ENCODE measurements around the gene DYNLT2.

Gene DYNLT2

DNA sequence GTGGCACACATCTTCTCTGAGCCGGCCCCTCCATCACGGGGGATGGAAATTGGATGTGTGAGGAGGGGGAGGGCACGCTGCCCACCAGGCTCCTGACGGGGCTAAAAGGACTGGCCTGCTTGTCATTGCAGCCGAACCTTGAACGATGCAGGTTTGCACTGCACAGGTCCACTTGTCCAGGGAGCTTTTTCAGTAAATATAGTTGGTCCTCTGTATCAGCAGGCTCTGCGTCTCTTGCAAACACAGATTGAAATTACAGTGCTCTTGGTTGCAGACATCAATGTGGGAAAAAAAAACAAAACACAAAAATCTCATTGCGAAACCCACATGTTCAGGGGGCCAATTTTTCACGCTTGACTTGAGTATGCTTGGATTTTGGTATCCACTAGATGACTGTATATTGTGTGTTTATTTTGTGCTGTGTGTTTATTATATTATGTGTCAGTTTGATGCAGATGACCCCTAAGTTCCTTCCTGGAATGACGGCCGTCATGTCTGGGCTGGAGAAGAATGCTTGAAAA is 29.3 kb upstream of the DYNLT2 start:
- no peak overlapping the region for H3K4me3 Mint-ChIP-seq
- DNase-seq, result no peak
- H3K27ac Mint-ChIP-seq, result no peak overlapping the region
- peaks cover 7% of the 10 kb centered on the region for H3K9me3 Mint-ChIP-seq
- H3K36me3 Mint-ChIP-seq (ENCODE audit: low read depth), result peaks cover 47% of the 10 kb centered on the region
- H3K27me3 Mint-ChIP-seq (ENCODE audit: low read depth, poor library complexity), result peaks cover 4% of the 10 kb centered on the region
- TF ChIP-seq CTCF (IDR thresholded peaks at IDR 0.05), result no peak
- H3K4me1 Mint-ChIP-seq, result no peaks in the 10 kb centered on the region

GRCh38 chr6:169779896-169780295 is 28.5 kb upstream of the DYNLT2 start:
- H3K9me3 Mint-ChIP-seq, result peaks cover 7% of the 10 kb centered on the region
- no peaks in the 10 kb centered on the region for H3K4me1 Mint-ChIP-seq
- peaks cover 4% of the 10 kb centered on the region for H3K27me3 Mint-ChIP-seq (ENCODE audit: low read depth, poor library complexity)
- peaks cover 47% of the 10 kb centered on the region for H3K36me3 Mint-ChIP-seq (ENCODE audit: low read depth)
- H3K27ac Mint-ChIP-seq, result no peak overlapping the region
- DNase-seq, result no peak
- H3K4me3 Mint-ChIP-seq, result no peak overlapping the region
- no peak for TF ChIP-seq CTCF (IDR thresholded peaks at IDR 0.05)

DNA sequence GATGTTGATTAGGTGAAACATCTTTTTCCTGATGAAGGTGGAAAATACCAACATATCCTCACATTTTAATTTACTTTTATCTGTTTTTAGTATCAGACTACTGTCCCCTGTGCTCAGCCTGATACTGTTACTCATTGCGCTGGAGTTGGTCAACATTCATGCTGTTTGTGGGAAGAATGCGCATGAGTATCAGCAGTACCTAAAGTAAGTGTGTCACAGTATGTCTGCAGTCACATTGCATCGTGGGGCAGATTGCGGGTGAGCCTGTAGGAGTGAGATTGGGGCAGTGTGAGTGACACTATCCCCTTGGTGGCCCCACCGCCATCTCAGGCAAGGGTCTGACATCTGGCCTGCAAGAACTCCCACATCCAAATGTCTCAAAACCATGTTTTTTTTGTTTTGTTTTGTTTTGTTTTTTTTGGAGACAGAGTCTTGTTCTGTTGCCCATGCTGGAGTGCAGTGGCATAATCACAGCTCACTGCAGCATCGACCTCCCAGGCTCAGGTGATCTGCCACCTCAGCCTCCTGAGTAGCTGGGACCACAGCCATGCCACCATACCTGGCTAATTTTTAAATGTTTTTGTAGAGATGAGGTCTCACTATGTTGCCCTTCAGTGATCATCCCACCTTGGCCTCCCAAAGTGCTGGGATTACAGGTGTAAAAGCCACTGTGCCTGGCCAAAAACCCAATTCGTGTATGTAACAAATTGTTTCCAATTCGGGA is 27.9 kb upstream of the DYNLT2 start:
- Mint-ChIP-seq H3K4me1 (no peaks in the 10 kb centered on the region), H3K36me3 (ENCODE audit: low read depth) (peaks cover 47% of the 10 kb centered on the region), H3K4me3 (no peak overlapping the region), H3K27me3 (ENCODE audit: low read depth, poor library complexity) (peaks cover 4% of the 10 kb centered on the region), H3K27ac (no peak overlapping the region), H3K9me3 (peaks cover 7% of the 10 kb centered on the region)
- TF ChIP-seq CTCF (IDR thresholded peaks at IDR 0.05), result no peak
- no peak for DNase-seq

DNA sequence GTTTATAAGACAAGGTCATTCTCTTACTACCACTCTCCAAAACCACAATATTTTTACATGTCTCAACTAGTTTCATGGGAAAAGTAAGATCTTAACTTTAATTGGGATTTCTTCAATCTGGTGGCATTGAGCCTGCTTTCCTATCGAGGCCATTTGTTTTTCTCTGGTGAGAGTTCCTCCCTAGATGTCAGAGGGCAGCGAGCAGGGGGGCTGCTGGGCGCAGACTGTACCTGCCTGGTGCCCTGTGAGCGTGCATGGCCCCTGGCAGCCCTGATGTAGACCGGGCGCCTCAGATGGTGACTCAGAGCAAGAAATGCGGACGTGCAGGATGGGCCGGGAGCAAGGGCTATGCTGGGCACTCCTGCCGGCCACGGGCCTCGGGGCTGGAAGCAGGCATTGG is 27.3 kb upstream of the DYNLT2 start:
- peak overlapping the region; percentile 13 for H3K27ac Mint-ChIP-seq
- H3K27me3 Mint-ChIP-seq (ENCODE audit: low read depth, poor library complexity), result peaks cover under 1% of the 10 kb centered on the region
- H3K9me3 Mint-ChIP-seq, result peaks cover 7% of the 10 kb centered on the region
- peaks cover 40% of the 10 kb centered on the region for H3K36me3 Mint-ChIP-seq (ENCODE audit: low read depth)
- no peak for DNase-seq
- H3K4me1 Mint-ChIP-seq, result no peaks in the 10 kb centered on the region
- H3K4me3 Mint-ChIP-seq, result no peak overlapping the region
- TF ChIP-seq CTCF (IDR thresholded peaks at IDR 0.05), result no peak

- peaks cover 5% of the 10 kb centered on the region for H3K9me3 Mint-ChIP-seq
- no peak for TF ChIP-seq CTCF (IDR thresholded peaks at IDR 0.05)
- H3K27ac Mint-ChIP-seq, result no peak overlapping the region
- H3K4me3 Mint-ChIP-seq, result no peak overlapping the region
- peaks cover 36% of the 10 kb centered on the region for H3K36me3 Mint-ChIP-seq (ENCODE audit: low read depth)
- H3K4me1 Mint-ChIP-seq, result no peaks in the 10 kb centered on the region
- no peaks in the 10 kb centered on the region for H3K27me3 Mint-ChIP-seq (ENCODE audit: low read depth, poor library complexity)
- DNase-seq, result no peak
Observed at GRCh38 chr6:169777896-169778295, 26.5 kb upstream of the DYNLT2 start.

DNA sequence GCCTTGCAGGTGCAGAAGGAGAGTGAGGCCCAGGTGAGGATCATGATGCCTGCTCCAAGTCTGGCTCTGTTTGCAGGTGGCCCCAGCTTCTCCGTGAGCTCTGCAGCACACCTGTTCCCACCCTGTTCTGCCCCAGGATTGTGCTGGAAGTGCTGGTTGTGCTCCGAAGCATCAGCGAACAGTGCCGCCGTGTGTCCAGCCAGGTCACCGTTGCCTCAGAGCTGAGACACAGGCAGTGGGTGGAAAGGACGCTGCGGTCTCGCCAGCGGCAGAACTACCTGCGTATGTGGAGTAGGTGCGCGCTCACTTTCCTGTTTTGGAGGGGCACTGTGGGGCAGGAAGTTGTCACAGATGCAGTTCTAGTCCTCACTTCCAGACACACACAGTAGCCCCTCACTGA is 25.0 kb upstream of the DYNLT2 start:
- Mint-ChIP-seq H3K36me3 (ENCODE audit: low read depth) (peaks cover 37% of the 10 kb centered on the region), H3K4me1 (no peaks in the 10 kb centered on the region), H3K9me3 (no peaks in the 10 kb centered on the region), H3K27me3 (ENCODE audit: low read depth, poor library complexity) (peaks cover 3% of the 10 kb centered on the region), H3K27ac (no peak overlapping the region), H3K4me3 (no peak overlapping the region)
- no peak for DNase-seq
- TF ChIP-seq CTCF (IDR thresholded peaks at IDR 0.05), result no peak
